Fibroblast of peridontal ligament (primary cell): ENCODE measurements around the gene KRT32.
"Not testable (repeated sequence)": the region's sequence is repeated elsewhere in the genome, so short reads cannot be mapped to it uniquely, and the experiment has no call there.

Experiments used
- DNase-seq: peaks from one replicate; pipeline ENCODE4 v3.0.0-alpha.2; 2010; ENCODE audit errors: extremely low read depth

Gene KRT32

DNA sequence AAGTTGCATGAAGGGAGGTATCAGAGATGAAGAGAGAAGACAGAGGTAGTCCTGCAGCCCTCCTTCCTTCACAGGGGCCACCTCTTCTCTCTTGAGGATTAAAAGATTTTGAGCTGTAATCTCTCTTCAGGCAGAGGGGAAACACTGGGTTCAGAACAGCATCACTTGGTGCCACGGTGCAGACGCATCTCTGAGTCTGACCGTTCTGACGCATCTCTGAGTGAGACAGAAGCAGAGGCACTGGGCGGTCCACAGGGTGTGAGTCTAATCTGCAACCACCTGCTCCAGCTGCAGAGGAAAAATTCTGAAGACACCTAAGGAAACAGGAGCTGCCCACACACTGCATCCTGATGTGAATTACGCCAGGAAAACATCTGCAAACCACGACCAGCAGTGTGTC, 37.5 kb downstream of the KRT32 start:
- DNase-seq, result no peak

DNA sequence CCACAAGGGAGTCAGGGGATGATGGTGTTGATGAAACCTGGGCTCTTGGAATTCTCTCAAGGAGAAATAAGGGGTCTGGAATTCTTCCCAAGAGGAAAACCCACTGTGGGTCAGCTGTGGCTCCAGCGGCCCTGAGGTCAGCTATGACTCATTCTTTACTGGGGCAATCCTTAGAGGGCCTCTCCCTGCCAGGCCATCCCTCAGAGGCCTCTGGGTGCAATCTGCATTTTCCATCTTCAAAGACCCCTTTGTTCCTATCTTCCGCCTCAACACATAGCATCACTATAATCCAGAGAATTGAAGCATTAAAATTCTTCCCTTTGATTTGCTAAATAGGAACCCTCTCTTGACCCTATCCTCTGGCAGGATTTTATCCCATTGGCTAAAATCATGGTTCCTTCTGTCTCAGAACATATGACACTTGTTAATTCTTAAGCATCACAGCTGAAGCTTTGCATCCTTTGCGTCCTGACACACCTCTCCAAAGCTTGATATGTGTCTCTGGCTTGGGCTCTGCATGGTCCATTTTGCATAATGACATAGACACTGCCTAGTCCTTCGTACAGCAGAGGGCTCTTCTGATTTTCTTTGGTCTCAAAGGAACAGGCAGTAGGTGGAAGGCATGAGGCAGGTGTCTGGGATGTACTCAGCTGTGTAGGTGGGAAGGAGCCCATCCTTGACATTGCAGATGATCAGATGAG, 38.4 kb downstream of the KRT32 start:
- DNase-seq, result peak; percentile 65

DNA sequence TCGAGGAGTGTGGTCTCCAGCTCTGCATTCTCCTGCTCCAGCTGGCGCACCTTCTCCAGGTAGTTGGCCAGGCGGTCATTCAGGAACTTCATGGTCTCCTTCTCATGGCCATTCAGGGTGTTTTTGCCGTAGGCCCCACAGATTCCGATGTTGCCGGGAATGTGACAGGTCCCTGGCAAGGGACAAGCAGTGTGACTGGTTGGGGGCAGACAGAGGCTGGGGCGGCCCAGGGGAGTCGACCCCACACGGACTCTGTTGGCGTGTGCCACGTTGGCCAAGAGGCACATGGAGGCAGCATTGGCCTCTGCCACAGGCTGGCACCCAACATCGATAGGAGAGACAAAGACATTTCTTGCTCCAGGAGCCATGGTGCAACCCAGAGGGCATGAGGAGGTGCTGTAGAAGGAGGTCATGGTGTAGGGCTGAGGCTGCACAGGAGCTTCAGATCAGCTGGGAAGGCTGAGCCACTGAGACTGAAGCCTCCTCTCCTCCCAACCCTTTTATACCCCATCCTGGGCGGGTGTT, 43.0 kb downstream of the KRT32 start, which contains the start of gene KRT37:
Gene KRT37, minus strand, starts transcription at position 475 of the 525 bp plus-strand sequence. Its CDS starts 62 bp downstream, at position 413.
- DNase-seq, result no peak

DNA sequence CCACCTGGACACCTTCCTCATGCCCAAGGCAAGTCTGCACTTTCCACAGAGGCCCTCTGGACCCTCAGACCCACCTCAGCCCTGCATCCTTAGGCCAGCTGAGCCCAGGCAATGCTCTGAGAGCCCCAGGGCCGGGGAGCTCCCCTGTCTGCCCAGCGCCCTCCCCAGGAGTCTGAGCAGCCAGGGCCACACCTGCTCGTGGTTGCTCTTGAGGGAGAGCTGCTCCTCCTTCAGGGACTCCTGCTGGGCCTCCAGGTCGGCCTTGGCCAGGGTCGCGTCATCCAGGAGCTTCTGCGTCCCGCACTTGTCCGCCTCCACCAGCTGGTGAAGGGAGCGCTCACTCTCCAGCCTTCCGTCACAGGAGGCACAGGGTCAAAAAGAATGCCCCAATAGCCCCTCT, 44.6 kb downstream of the KRT32 start:
- not testable (repeated sequence) for DNase-seq

DNA sequence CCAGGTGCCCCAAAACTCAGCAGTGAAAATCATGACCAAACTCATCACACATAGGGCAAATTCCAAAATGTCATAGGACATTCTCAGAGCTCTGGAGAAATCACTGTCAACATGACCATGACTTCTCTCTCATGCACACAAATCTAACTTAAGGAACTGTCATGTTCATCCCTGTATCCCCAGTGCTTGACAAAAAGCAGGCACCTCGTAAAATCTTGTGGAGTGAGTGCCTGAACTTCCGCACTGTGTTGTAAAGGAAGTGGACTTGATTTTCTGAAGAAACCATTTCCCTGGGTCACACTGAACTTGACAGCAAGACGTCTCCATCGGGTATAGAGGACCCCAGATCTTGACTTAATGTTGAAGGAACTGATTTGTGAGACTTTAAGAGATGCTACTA, 45.6 kb downstream of the KRT32 start:
- no peak for DNase-seq

DNA sequence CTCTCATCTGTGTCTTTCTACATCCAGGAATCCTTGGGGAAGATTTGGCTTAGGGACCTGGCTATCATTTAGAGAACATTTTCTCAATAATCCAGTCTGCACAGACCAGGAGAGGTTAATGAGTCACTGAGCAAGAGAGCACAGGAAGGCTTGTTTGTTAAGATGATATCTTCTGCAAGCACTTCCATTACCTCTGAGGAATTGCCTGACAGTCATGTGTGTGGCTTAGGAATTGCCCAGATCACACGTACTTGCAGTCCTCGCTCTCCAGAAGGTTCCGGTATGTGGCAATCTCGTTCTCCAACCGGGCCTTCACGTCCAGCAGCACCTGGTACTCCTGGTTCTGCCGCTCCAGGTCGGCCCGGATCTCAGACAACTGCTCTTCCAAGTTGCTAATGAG, 46.1 kb downstream of the KRT32 start:
- DNase-seq, result peak; percentile 11

DNA sequence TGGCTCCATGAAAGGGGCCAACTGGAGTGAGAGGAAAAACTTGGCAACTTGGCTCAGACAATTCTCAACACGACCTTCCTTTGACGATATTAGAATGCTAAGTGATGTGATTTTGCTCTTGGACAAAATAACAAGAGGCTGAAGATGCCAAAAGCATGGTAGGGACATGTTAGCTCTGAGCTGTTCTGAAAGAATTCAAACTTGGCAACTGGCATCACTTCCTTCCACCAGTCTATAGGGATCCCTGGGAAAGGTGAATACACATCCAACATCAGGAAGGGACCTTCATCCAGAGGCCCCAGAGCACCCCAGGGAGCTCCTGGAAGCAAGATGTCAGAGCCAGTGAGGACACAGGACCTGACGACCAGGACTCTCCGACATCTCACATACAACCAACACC, 47.1 kb downstream of the KRT32 start:
- peak; percentile 43 for DNase-seq

DNA sequence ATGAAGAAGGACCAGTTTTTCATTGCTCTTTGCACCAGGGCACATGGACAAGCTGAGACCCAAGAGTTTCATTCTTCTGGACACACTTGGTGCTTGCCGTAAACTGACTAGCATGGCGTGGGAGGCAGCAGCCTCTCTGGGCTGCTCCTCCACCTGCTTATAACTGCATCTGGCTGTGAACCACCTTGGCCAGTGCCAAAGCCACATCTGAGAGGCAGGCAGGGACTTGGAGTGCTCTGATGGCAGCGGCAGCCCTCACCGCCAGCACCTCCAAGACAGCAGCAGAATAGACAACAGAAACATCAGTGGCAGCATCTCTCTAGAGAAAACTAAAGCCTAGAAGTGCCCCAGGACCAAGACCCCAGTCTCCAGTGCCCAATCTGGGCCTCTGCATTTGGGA, 47.5 kb downstream of the KRT32 start:
- no peak for DNase-seq

DNA sequence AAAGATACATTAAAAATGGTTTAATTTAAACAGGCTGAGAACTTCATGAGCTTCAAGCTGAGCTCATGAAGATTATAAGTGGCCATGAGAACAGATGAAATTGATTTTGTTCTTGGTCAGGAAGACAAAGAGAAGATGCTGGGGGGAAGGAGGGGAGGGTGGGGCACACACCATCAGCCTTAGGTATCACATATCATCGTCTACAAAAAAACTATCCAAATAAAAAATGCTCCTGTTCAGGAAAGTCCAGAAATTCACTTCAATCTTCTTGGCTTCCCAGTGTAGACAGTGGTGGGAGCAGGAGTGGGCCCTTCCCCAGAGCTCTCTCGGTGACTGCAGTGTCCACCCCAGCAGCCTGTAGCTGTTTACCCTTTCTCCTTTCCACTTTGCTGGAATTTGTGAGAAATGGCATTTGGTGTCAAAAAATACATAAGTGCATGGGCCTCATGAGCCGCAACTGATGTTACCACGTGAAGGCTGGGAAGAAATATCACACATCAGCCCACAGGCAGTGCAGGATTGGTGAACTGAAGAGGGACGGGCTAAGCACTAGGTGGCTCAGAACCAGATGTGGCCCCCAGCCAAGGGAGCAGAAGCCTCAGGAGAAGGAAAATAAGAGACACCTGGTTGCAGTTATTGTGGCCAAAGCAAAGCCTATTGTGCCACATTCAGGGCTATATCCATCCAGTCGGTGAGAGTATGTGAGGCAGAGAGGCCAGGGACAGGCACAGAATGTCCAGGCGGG, 48.9 kb downstream of the KRT32 start:
- DNase-seq, result no peak

DNA sequence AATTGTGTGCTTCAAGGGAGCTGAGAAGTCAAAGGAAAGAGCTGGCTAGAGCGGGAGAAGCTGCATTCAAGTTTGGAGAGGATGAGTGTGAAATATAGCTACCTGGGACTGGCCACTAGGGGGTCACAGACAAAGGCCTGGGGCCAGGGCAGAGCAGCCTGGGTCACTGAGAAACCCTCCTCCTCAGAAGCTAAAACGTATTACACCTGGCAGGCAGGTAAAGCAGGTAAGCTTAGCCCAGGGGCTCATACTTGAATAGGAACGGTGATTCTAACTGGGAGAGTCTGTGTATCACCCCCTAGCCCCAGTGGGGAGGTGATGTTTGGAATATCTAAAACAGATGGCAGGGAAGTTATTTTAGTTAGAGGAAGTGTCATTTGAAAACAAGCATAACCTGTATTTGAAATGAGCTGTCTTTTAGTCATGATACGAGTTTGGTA, 49.6 kb downstream of the KRT32 start:
- DNase-seq, result no peak

DNA sequence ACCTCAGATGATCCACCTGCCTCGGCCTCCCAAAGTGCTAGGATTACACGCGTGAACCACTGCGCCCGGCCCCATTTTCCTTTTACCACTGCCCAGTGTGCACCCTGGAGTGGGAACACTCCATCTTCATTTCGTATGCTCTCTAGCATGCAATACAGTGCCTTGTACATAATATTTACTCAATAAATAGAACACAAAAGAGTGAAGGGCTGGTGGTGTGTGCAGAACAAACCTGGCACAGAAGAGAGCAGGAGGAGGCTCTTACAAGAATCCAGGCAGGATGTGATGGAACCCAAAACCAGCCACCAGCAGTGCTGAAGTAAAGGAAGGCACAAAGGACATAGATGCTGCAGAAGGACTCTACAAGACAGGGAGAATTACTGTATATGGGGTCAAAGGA, 50.1 kb downstream of the KRT32 start:
- DNase-seq, result no peak

DNA sequence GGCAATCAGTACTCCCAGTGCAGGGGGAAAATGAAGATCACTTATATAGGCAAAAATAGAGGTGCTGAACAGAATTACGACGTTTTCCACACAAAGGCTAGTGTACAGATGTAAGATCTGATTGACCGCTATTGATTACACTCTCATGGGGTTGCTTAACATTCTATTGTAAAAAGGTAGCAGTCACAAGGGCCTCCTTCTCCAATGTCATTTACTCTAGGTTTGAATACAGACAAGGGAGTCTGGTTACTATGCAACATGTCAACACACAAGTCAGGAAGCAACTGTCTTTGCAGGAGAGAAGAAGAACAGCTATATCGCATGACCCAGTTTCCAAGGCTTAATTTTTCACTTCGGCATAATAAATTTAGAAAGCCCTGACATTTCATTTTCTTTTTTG, 50.7 kb downstream of the KRT32 start:
- peak; percentile 25 for DNase-seq

DNA sequence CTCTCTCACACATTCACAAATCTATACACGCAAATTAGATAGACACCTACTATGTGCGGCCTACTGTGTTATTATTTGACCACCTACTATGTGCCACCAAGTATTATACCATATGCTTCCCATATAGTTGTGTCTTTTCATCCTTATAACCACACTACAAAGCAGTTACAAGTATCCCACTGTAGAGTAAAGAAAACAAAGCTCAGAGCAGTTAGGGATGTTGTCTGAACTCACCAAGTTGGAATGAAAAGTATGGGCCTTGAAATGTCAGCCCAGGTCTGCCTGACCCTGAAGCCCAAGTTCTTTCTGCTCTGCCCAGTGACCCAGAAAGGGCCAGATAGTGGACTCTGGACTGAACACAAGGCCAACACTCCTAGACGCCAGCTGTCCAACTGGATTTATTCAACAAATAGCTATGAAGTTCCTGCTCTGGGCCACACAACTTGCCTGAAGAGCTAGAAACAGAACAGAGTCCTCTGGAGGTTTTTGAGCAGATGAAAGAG, 51.3 kb downstream of the KRT32 start:
- DNase-seq, result peak; percentile 67

DNA sequence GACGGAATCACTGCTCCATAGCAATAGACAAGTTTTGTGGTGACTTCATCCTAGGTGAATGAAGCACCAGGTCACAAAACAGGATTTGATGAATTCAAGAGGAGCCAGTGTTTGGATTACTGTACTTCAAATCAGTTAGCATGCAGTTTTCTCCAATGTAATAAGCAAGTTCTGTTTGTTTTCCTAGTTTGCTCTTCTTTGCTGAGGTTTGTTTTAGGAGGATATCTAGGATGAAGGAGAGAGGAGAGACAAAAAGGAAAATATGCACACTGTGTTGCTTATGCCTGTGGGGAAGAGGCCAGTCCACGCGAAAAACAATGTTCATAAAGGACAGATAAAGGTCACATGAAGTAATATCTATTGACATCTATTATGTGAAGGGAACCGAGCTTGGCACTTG, 51.8 kb downstream of the KRT32 start:
- no peak for DNase-seq

DNA sequence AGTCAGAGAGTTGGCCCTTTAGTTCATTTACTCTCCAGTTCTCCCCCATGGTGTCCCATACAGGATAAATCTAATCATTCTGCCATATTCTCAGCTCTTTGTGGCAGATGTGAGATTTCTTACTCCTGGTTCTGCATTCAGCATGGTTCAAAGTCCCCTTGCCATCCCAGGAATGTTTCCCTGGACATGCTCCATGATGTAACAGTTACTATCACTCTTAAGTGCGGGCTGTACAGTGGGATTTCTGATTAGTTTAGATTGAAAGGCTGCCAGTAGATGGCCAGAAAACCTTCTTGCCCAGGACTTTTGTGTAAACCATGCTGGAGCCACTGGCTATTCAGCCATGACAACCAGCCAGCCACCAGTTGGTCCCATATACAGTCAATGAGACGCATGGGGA, 53.2 kb downstream of the KRT32 start:
- peak; percentile 38 for DNase-seq

DNA sequence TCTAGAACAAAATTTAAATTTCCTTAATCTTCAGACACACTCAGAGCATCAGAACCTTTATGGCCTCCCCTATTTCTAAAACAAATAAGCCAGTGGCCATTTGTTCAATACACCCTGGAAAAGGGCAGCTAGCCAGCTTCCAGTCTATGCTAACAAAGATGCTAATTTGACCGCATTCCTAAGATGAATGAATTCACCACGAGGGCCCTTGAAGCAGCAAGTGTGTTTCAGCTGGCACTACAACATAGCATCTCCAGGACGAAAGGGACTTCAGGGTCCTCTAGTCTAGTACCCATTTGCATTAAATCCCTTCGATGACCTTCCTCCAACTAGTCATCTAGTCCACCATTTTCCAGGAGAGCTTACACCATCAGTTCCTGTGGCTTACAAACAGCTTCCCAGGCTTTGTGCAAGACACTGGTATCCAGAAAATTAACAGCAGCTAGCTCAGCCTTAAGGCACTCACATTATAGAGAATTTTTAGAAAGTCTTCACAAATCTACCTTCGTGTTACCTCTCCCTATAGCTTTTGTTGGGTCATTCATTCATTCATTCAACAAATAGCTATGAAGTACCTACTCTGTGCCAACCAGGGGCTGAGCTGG, 53.7 kb downstream of the KRT32 start:
- peak; percentile 42 for DNase-seq

DNA sequence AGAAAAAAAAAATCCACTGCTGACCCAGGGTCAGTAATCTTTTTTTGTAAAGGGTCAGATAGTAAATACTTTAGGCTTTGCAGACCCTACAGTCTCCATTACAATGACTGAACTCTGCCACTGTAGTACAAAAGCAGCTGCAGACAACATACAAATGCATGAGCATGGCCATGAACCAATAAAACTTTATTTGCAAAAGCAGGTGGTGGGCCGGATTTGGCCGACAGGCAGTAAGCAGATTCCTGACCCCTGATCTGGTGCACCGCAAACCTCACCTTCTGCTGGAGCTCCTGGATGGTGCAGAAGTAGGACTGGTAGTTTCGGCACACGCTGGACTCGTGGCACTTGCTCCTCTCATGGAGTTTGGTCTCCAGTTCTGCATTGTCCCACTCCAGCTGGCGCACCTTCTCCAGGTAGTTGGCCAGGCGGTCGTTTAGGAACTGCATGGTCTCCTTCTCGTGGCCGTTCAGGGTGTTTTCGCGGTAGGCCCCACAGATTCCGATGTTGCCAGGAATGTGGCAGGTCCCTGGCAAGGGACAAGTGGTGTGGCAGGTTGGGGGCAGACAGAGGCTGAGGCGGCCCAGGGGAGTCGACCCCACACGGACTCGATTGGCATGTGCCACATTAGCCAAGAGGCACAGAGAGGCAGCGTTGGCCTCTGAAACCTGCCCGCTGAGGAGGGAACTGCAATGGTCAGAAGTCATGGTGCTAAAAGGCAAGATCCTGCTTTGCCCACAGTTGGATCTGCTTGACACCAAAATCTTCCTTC, 55.9 kb downstream of the KRT32 start:
- DNase-seq, result no peak
